Adipose tissue (tissue), 3 donors: ENCODE data around the gene NSUN2. TPM values are rescaled to one million over a fixed set of nuclear protein-coding genes. Genes with fewer than 3 reads are reported as not detected.
"Not testable (repeated sequence)": the region's sequence is repeated elsewhere in the genome, so short reads cannot be mapped to it uniquely, and the experiment has no call there.

Source experiments
- H3K27ac ChIP-seq: one replicate; pipeline ENCODE4 v1.5.1; 2013; ENCODE audit warnings: low read depth, low read length
- WGBS, 3 donors: extraction: QIAGEN DNeasy Blood & Tissue Kit; methylation state at CpG; one replicate each; pipeline ENCODE4 v1.1.7; 2013; 5-methylcytosine and 5-hydroxymethylcytosine counted together
- polyA plus RNA-seq, 3 donors: library from polyadenylated mRNA; stranded (reverse); fragments of 200-250 nt; gene quantifications; one replicate each; pipeline ENCODE4 v1.2.3, GENCODE V29; 2013
- donor health status: healthy with polysubstance abuse.
- donor health status: Bipolar disorder and iron deficiency.
- donor health status: healthy.

The NSUN2 gene
- 10 to 100 TPM; 19.1 to 42.5 (median 26.0) TPM for polyA plus RNA-seq

DNA sequence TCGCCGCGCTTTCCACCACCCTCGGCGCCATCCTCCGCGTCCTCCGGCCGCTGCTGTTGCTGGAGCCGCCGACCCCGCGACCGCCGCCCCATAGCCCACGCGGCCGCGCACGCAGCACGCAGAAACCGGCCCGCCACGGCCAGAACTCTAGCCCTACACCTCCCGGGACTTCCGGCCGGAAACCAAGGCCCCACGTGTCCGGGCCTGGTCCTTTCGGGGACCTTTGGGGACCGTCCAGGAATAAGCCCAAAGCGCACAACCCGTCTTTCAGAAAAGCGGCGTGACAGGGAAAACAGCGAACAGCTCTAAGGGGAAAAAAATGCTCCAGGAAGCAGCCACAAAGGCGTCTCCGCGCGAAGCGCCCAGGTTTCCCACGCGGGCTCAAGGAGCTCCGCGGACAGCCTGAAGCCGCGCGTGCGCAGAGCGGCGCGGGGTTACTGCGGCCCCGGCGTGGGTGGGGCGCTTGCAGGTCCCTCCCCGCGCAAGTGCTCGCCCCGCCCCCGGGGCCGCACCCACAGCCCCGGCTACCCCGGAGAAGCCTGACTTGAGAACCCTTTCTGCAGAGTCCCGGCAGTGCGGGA lies at the start of gene NSUN2, which contains the start of gene SRD5A1:
NSUN2 (minus strand) TSS at position 157 of the 581 bp plus-strand sequence; CDS start at position 92, 65 bp downstream.
SRD5A1 (plus strand) TSS at position 553 of the 581 bp plus-strand sequence. CDS start 137 bp downstream, outside the sequence.
- 0 to 1% (median 1%) methylated on average over 62 to 66 of the region's 66 CpGs for WGBS, 3 donors
- peak within 1 kb of the TSS; percentile 87 for H3K27ac ChIP-seq

DNA sequence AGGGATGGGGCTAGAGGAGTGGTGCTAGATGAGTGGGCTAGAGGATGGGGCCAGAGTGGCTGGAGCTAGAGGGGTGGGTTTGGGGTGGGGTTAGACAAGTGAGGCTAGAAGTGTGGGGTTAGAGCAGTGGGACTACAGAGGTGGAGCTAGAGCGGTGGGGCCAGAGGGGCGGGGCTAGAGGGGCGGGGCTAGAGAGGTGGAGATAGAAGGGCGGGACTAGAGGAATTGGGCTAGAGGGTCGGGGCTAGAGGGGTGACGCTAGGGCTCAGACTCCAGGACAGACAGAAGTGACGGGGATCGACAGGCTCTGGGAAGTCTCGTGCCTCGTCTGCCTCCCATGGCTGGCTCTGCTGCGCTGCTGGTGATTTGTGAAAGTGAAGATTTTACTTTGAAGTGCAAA lies 49.4 kb upstream of the NSUN2 start:
- WGBS, 3 donors = 37 to 71% (median 60%) methylated on average over 11 of the region's 11 CpGs
- no peak overlapping the region for H3K27ac ChIP-seq

DNA sequence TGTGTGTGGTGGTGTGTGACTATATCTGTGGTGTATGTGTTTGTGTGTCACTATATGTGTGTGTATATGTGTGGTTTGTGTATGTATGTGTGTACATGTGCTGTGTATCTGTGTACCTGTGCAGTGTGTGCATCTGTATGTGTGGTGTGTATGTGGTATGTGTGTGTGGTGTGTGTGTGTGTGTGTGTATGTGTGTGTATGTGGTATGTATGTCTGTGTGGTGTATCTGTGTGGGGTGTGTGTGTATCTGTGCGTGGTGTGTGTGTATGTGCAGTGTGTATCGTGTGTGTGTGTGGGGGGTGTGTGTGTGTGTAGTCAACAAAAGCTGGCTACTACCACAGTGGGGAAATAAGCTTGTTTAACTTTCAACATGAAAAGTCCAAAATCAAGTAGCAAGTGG lies 48.8 kb upstream of the NSUN2 start:
- 44 to 91% (median 44%) methylated on average over 2 of the region's 2 CpGs for WGBS, 3 donors
- no peak overlapping the region for H3K27ac ChIP-seq

DNA sequence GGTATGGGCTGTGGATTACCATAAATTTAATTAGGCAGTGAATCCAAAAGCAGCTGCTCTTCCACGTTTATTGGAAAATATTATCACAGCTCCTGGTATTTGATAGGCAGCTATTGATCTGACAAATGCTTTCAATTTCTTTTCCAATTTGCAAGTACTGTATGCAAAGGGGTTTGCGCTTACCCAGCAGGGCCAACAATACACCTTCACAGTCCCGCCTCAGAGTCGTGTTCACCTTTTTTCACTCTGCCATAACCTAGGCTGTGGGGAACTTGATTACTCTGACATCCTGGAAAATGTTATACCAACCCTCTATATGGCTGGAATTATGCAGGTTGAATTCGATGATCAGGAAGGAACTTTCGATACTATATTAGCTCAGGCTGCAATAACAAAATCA lies 48.1 kb upstream of the NSUN2 start:
- no peak overlapping the region for H3K27ac ChIP-seq
- WGBS, 3 donors = 53 to 66% (median 65%) methylated on average over 6 of the region's 6 CpGs

- H3K27ac ChIP-seq = no peak overlapping the region
- WGBS, 3 donors = 71 to 82% (median 79%) methylated on average over 1 of the region's 1 CpG
Measured at GRCh38 chr5:6678385-6678784, 45.5 kb upstream of the NSUN2 start.

- 62 to 78% (median 69%) methylated on average over 2 of the region's 2 CpGs for WGBS, 3 donors
- no peak overlapping the region for H3K27ac ChIP-seq
Measured at GRCh38 chr5:6676702-6677101, 43.9 kb upstream of the NSUN2 start.

DNA sequence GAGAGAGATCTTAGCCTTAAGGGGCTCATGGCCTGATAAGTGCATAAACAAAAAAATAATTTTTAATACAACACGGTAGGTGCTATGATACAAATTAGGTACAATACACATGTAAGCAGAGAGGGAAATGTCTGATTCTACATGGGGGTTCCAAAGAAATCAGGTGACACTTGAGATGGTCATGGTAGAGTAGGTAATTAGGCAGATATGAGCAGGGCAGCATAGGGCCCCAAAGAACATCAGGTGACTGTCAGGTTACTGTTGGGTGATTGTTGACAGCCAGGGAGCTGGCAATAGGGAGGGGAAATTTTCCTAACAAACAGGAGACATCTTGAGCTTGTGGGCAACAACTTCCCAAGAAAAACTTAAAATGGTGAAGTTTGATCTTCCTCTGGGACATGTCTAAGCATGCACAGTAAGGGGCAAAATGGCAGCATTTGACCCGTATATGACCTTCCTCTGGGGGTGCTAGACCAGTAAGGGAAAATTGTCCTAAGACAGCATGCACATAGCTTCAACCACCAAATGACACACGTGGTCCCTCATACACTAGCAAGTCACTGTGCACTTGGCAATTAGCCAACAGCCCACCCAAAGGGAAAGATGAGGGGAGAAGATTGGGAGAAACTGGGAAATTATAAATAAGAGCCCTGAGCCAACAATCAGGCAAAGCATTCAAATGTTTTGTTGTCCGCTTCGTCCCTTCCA lies 43.1 kb upstream of the NSUN2 start:
- 86 to 91% (median 91%) methylated on average over 5 of the region's 5 CpGs for WGBS, 3 donors
- H3K27ac ChIP-seq = no peak overlapping the region

DNA sequence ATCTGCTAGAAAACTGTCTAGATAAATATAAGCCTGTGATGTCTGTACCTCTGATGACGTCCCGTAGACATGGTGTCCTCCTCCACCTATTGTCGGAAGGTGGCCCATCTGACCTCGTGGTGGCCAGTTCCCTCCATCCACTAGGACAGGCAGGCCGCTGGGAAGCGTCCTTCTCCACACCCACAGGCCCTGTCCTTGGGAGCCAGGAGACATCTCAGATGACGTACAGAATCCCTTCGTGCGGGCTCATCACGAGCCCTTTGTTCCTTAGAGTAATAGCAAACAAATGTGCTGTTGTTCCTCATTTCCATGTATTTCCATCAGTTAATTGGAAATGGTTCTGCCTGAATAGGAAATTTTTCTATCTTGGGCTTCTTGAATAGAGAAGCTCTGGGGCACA lies 42.0 kb upstream of the NSUN2 start:
- 92 to 97% (median 96%) methylated on average over 10 of the region's 10 CpGs for WGBS, 3 donors
- no peak overlapping the region for H3K27ac ChIP-seq

GRCh38 chr5:6674421-6674820 lies 41.6 kb upstream of the NSUN2 start:
- H3K27ac ChIP-seq = no peak overlapping the region
- WGBS, 3 donors = 95 to 96% (median 96%) methylated on average over 3 of the region's 3 CpGs

- 84 to 95% (median 85%) methylated on average over 1 of the region's 1 CpG for WGBS, 3 donors
- no peak overlapping the region for H3K27ac ChIP-seq
Measured at GRCh38 chr5:6673963-6674362, 41.1 kb upstream of the NSUN2 start.

GRCh38 chr5:6673031-6673430 lies 40.2 kb upstream of the NSUN2 start:
- no peak overlapping the region for H3K27ac ChIP-seq
- WGBS, 3 donors = 75 to 90% (median 84%) methylated on average over 5 of the region's 5 CpGs

GRCh38 chr5:6668717-6669116 lies 35.9 kb upstream of the NSUN2 start:
- 84 to 88% (median 85%) methylated on average over 9 of the region's 9 CpGs for WGBS, 3 donors
- not testable (repeated sequence) for H3K27ac ChIP-seq

GRCh38 chr5:6667648-6668047 lies 34.8 kb upstream of the NSUN2 start:
- 93 to 97% (median 94%) methylated on average over 5 of the region's 5 CpGs for WGBS, 3 donors
- H3K27ac ChIP-seq = no peak overlapping the region

- WGBS, 3 donors = 90 to 97% (median 95%) methylated on average over 15 of the region's 15 CpGs
- no peak overlapping the region for H3K27ac ChIP-seq
Measured at GRCh38 chr5:6666762-6667161, 33.9 kb upstream of the NSUN2 start.

DNA sequence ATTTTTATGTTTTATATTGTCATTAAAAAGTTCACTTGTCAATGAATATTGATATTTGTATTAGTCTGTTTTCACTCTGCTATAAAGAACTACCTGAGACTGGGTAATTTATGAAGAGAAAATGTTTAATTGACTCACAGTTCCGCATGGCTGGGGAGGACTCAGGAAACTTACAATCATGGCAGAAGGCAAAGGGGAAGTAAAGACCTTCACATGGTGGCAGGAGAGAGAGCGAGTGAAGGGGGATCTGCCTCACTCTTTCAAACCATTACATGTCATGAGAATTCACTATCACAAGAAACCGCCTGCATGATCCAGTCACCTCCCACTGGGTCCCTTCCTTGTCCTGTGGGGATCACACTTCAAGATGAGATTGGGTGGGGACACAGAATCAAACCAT lies 27.8 kb upstream of the NSUN2 start:
- WGBS, 3 donors = 95 to 99% (median 96%) methylated on average over 3 of the region's 3 CpGs
- H3K27ac ChIP-seq = no peak overlapping the region

- WGBS, 3 donors = 90 to 95% (median 93%) methylated on average over 13 of the region's 13 CpGs
- H3K27ac ChIP-seq = no peak overlapping the region
Measured at GRCh38 chr5:6659941-6660684, 27.3 kb upstream of the NSUN2 start.

DNA sequence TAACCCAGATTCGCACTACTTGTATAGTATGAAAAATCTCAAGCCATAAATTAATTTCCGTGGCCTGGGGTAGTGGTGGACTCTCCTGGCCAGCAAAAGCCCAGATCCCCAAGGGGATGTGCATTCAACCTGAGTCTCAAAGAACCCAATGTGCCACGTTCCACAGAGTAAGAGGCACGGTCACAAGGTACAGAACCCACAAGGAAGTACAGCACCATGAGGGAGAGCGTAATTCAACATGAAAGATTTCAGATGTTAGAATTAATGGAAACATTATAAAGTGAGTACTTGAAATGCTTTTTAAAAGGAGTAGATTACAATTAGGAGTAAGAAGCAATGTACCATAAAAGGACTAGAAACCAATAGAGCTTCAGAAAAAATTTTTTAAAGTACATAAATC lies 23.8 kb upstream of the NSUN2 start:
- 97 to 99% (median 98%) methylated on average over 5 of the region's 5 CpGs for WGBS, 3 donors

DNA sequence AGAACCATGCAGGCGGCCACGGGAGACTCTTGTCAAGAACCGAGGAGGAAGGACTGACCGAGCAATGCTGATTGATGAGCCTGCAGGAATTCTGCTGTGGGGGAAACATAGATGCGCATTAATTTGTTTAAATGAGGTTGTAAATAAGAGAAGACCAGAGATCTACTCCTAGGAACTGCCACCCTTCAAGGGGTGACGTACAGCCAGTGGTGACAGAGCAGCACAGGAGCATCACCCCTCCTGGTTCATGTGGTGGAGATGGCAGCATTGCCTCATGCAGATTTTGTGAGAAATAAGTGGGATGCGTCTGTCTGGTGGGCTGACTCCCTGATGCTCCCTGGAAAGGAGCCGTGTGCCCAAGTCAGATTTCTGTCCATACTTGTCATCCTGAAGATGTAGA lies 22.6 kb upstream of the NSUN2 start:
- H3K27ac ChIP-seq = no peak overlapping the region
- WGBS, 3 donors = 95 to 98% (median 97%) methylated on average over 8 of the region's 8 CpGs

More for the DNA sequence above, 23.8 kb upstream of the NSUN2 start:
- no peak overlapping the region for H3K27ac ChIP-seq

DNA sequence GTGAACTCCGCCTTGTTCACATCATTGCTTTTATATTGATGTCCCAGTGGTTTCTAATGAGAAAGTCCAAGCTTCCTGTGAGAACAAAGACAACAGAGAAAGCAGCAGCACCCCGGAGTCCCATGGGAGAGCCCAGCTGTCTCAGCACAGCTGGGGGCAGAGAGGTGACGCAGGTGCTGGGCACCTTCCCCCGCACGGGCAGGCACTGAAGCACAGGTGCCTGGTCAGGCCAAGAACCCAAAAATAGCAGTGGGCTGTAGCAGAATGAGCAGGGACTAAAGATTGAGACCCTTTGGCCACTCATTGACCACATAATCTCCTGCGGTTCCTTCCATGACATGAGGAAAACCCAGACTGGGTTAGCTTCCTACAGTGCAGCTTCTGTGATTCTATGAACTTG lies 19.2 kb upstream of the NSUN2 start:
- WGBS, 3 donors = 77 to 93% (median 77%) methylated on average over 6 of the region's 6 CpGs
- H3K27ac ChIP-seq = no peak overlapping the region
